ENCODE data around the gene SLC26A9. TPM values are rescaled to one million over a fixed set of nuclear protein-coding genes. Genes with fewer than 3 reads are reported as not detected.

The SLC26A9 gene
- total and polyA plus RNA-seq, 2 experiments from 2014 or later, result not detected

DNA sequence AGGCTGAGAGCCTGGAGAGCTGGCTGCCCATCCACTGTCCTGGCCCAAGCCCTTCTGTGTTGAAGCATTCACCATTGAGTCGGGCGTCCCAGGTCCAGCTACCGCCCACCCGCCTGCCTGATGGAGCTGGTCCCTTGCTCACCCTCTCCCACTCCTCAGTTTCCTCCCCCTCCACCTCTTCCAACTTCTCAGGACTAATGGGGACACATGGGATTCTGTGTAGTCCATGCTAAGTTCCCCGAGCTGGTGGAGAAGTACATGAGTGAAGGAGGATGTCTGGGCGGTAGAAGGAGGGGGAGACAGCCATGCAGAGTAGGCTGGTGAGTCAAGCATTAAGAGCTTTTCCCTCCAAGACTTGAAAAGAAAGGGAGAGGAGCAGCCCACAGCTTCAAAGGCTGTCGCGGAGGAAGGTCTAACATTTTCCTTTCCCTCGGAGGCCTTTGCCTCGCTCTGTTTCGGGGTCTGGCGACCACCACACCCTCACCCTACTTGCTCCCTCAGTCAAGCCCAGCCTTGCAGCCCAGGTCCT lies 561 bp downstream of the SLC26A9 start (continued):
- TF ChIP-seq, protein P1, sequence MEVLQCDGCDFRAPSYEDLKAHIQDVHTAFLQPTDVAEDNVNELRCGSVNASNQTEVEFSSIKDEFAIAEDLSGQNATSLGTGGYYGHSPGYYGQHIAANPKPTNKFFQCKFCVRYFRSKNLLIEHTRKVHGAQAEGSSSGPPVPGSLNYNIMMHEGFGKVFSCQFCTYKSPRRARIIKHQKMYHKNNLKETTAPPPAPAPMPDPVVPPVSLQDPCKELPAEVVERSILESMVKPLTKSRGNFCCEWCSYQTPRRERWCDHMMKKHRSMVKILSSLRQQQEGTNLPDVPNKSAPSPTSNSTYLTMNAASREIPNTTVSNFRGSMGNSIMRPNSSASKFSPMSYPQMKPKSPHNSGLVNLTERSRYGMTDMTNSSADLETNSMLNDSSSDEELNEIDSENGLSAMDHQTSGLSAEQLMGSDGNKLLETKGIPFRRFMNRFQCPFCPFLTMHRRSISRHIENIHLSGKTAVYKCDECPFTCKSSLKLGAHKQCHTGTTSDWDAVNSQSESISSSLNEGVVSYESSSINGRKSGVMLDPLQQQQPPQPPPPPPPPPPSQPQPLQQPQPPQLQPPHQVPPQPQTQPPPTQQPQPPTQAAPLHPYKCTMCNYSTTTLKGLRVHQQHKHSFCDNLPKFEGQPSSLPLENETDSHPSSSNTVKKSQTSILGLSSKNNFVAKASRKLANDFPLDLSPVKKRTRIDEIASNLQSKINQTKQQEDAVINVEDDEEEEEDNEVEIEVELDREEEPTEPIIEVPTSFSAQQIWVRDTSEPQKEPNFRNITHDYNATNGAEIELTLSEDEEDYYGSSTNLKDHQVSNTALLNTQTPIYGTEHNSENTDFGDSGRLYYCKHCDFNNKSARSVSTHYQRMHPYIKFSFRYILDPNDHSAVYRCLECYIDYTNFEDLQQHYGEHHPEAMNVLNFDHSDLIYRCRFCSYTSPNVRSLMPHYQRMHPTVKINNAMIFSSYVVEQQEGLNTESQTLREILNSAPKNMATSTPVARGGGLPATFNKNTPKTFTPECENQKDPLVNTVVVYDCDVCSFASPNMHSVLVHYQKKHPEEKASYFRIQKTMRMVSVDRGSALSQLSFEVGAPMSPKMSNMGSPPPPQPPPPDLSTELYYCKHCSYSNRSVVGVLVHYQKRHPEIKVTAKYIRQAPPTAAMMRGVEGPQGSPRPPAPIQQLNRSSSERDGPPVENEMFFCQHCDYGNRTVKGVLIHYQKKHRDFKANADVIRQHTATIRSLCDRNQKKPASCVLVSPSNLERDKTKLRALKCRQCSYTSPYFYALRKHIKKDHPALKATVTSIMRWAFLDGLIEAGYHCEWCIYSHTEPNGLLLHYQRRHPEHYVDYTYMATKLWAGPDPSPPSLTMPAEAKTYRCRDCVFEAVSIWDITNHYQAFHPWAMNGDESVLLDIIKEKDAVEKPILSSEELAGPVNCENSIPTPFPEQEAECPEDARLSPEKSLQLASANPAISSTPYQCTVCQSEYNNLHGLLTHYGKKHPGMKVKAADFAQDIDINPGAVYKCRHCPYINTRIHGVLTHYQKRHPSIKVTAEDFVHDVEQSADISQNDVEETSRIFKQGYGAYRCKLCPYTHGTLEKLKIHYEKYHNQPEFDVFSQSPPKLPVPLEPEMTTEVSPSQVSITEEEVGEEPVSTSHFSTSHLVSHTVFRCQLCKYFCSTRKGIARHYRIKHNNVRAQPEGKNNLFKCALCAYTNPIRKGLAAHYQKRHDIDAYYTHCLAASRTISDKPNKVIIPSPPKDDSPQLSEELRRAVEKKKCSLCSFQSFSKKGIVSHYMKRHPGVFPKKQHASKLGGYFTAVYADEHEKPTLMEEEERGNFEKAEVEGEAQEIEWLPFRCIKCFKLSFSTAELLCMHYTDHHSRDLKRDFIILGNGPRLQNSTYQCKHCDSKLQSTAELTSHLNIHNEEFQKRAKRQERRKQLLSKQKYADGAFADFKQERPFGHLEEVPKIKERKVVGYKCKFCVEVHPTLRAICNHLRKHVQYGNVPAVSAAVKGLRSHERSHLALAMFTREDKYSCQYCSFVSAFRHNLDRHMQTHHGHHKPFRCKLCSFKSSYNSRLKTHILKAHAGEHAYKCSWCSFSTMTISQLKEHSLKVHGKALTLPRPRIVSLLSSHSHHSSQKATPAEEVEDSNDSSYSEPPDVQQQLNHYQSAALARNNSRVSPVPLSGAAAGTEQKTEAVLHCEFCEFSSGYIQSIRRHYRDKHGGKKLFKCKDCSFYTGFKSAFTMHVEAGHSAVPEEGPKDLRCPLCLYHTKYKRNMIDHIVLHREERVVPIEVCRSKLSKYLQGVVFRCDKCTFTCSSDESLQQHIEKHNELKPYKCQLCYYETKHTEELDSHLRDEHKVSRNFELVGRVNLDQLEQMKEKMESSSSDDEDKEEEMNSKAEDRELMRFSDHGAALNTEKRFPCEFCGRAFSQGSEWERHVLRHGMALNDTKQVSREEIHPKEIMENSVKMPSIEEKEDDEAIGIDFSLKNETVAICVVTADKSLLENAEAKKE (CRISPR knock-in tag; IDR thresholded peaks at IDR 0.05), result no peak

DNA sequence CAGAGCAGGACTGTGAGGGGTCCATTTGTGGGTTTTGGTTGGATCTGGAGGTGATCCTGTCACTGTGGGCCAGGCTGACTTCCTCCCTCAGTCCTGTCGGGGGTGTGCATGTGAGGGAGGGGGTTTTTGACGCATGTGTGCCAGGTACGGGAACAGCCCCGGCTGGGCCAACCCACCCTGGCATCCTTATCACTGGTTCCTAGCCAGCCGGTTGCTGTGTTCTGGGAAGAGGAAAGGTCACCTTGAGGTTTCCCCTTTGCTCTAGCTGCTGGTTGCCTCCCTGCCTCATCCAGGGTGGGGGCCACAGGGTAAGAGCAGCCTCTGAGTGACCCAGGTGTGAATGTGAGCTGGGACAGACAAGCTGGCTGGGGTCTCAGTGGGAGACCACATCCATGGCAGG lies 2.5 kb downstream of the SLC26A9 start:
- Histone ChIP-seq H2AFZ (0 out of 2 replicates have a peak overlapping the region, but pooled peaks have one; percentile 38), H3K27me3 (ENCODE audit: insufficient read depth) (no peaks in the 10 kb centered on the region), H3K4me2 (no peak overlapping the region), H3K4me3 (no peak overlapping the region), H3K4me1 (ENCODE audit: insufficient read depth) (peaks cover 11% of the 10 kb centered on the region), H3K36me3 (ENCODE audit: insufficient read depth) (no peaks in the 10 kb centered on the region), H3K79me2 (replicated peaks; ENCODE audit: insufficient read depth) (no peaks in the 10 kb centered on the region), H3F3A (replicated peaks; ENCODE audit: low read depth) (no peaks in the 10 kb centered on the region), H3K27ac (ENCODE audit: low read depth) (no peak overlapping the region), H3K9me2 (ENCODE audit: insufficient read depth) (peaks cover 5% of the 10 kb centered on the region; the same call in 1 of the 2 replicates), H4K20me1 (replicated peaks; ENCODE audit: insufficient read depth) (no peaks in the 10 kb centered on the region)
- no peaks in the 10 kb centered on the region; the same call in 2 of the 3 replicates for H3K9me3 Mint-ChIP-seq
- no peak for ATAC-seq
- H3K27ac Mint-ChIP-seq, result no peak overlapping the region
- no peak for DNase-seq (ENCODE audit: low spot score)
- no peak overlapping the region for H3K4me3 Mint-ChIP-seq
- no peaks in the 10 kb centered on the region for H3K36me3 Mint-ChIP-seq (ENCODE audit: low read depth)
- peaks cover 22% of the 10 kb centered on the region for H3K4me1 Mint-ChIP-seq
- peaks cover 19% of the 10 kb centered on the region for H3K27me3 Mint-ChIP-seq (ENCODE audit: insufficient read depth, low read depth, poor library complexity)
- TF ChIP-seq, protein P1 (CRISPR knock-in tag; IDR thresholded peaks at IDR 0.05), result no peak
- TF ChIP-seq POLR2AphosphoS5 (IDR thresholded peaks at IDR 0.05; ENCODE audit: low read depth) (no peak), EZH2 (IDR thresholded peaks at IDR 0.05; ENCODE audit: low read depth, unreplicated experiment) (no peak), JUNB (IDR thresholded peaks at IDR 0.05; ENCODE audit: unreplicated experiment) (no peak), STAT1 (IDR thresholded peaks at IDR 0.05; ENCODE audit: unreplicated experiment) (no peak), ZNF331 (CRISPR knock-in tag; IDR thresholded peaks at IDR 0.05; ENCODE audit: low read depth) (no peak)
- TF ChIP-seq, protein P2, sequence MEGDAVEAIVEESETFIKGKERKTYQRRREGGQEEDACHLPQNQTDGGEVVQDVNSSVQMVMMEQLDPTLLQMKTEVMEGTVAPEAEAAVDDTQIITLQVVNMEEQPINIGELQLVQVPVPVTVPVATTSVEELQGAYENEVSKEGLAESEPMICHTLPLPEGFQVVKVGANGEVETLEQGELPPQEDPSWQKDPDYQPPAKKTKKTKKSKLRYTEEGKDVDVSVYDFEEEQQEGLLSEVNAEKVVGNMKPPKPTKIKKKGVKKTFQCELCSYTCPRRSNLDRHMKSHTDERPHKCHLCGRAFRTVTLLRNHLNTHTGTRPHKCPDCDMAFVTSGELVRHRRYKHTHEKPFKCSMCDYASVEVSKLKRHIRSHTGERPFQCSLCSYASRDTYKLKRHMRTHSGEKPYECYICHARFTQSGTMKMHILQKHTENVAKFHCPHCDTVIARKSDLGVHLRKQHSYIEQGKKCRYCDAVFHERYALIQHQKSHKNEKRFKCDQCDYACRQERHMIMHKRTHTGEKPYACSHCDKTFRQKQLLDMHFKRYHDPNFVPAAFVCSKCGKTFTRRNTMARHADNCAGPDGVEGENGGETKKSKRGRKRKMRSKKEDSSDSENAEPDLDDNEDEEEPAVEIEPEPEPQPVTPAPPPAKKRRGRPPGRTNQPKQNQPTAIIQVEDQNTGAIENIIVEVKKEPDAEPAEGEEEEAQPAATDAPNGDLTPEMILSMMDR (conservative IDR thresholded peaks at IDR 0.05; ENCODE audit: low read depth in 2 of 2), result no peak

All from GM23338 (cell line).